SW480 (cell line): ENCODE results near the gene C14orf93.

Experiments used
- DNase-seq: peaks from one replicate; pipeline ENCODE4 v3.0.0-alpha.2; 2016; ENCODE audit warnings: low spot score

Gene C14orf93

DNA sequence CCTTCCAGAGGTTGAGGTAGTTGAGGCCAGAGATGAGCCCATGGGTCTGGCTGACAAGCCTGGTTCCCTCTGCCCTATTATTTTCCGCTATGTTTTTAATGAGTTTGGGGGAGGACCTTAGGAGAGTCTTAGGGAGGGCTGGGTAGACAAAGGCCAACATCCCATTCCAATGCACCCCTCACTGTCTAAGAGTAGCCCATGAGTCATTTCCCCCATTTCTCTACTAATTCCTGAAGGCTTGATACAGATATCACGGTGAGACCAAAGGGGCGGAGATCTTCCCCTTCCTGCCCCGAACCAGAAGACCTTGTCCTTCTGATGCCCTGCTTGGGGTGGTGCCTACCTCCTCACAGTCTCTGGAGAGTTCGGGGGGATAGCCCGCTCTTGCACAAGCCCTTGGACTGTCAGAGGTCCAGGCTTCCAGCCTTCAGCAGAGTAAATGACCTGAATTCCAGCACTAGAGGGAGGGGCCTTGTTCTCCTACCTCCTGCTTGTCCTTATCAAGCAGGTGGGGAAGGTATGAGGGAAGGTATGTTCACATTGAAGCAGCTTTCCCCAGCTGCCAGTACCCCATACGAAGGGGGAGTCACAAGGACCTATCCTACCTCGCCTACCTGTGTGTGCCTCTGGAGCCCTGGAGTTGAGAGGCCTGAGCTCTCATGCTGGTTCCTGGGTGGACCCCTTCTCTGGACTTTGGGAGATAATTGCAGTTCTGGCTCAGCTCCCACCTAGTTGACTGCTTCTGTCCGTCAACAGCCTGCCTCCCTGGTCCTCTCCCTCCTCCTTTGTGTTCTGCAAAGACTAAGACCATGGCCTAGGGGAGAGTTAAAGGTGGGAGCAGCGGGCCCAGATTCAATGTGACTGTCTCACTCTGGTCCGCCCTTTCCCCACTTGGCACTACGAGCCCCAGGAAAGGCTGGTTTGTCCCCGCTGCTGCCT is 35.7 kb upstream of the C14orf93 start:
- DNase-seq: no peak

DNA sequence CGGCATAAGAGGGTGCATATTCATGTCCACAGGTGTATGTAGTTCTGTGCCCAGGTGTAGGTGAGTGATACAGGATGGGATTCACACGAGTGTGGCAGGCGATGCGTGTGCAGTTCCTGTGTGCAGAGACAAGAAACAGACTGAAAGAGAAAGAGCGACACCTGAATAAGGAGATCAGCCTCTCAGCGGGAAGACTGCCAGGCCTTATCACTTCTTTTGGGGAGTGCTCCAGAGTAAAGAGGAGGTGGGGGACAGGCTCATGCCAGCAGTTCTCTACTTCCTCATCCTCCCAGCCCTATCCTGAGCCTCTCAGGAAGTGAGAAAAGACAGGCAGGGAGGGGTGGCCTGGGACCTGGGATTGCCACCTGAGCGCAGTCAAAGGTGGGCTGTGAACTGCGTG is 34.9 kb upstream of the C14orf93 start:
- no peak for DNase-seq

DNA sequence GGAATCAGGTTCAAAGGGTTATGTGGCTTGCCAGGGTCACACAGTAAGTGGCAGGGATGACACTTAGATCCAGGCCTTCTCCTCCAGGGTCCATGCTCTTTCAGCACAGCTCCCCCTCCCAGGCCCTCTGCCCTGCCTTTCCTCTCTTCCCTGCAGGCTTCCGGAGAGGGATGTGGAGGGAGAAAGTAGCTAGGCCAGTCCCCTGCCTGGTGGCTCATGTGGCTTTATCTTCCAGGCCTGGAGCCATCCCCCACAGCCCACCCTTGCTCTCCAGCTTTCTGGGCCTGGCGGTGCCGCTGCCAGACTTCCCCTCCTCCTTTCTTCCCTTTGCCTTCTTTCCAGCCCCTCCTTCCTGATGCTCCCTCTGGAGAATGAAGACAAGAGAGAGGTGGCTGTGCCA is 33.8 kb upstream of the C14orf93 start:
- DNase-seq: no peak

DNA sequence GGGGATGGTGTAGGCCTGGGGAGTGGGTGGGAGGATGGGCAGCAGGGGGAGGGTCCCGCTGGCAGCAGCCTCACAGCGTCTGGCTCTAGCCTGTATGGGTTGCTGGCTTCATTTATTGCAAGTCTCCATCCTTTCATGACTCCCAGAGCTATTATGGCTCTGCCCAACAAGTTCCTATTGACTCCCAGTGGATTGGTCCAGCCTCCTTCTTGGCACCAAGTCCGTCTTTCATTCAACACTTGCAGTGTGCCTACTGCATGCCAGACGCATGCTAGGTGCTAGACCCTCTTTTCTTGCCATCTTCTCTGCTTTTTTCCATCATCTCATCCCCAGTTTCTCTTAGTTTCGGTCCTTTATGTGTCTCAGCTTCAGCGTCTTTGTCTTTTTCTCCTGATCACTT is 33.2 kb upstream of the C14orf93 start:
- no peak for DNase-seq

- DNase-seq: no peak
These were observed 32.4 kb upstream of the C14orf93 start, which contains the start of gene PSMB11 for GRCh38 chr14:23042162-23042965. PSMB11 (plus strand) TSS chr14:23042212; CDS start chr14:23042226, 14 bp downstream.

- DNase-seq: no peak
These were observed 31.8 kb upstream of the C14orf93 start for GRCh38 chr14:23041729-23042128.

DNA sequence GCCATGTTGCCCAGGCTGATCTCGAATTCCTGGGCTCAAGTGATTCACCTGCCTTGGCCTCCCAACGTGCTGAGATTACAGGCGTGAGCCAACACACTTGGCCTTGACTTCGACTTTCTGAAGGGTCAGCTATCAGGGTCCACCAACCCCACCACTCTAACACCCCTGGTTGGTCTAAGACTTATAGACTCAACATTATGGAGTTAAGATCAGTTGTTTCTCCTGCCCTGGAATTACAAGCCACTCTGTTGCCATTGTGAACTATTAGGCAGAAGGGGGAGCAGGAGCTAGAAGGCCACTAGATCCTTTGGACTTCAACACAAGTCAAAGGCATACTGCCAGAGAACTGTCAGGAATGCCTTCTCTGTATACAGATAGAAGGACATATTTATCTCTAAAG is 30.2 kb upstream of the C14orf93 start:
- DNase-seq: no peak

GRCh38 chr14:23035303-23036144 is 25.6 kb upstream of the C14orf93 start:
- no peak for DNase-seq

- DNase-seq: peak; percentile 96
These were observed 24.8 kb upstream of the C14orf93 start, which contains the start of gene PSMB5 for GRCh38 chr14:23034498-23035302. PSMB5 (minus strand) TSS chr14:23034900; CDS start chr14:23034881, 19 bp downstream.

DNA sequence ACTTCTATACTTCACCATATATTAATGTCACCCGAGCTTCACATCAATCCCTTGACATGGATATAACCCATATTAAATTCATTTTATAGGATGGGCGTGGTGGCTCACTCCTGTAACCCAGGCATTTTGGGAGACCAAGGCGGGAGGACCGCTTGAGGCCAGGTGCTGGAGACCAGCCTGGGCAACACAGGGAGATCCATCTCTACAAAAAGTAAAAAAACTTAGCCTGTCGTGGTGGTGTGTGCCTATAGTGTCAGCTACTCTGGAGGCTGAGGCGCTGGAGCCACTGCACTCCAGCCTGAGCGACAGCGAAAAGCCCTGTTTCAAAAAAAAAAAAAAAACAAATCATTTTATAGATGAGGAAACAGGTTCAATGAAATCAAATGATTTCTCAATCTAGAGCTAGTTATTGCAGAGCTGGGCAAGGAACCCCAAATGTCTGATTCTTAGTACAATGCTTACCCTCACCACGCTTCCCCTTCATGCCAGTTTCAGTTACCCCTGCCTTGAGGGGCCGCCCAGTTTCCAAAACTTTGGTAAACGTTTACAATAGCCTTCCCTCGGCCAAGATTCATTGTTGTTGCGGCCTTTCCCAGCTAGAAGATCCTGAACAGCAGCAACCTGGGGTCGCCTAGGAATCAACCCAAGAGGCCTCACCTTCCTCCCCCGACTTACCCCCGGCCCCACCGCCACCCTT is 24.0 kb upstream of the C14orf93 start:
- no peak for DNase-seq

GRCh38 chr14:23033251-23033727 is 23.3 kb upstream of the C14orf93 start:
- DNase-seq: no peak

DNA sequence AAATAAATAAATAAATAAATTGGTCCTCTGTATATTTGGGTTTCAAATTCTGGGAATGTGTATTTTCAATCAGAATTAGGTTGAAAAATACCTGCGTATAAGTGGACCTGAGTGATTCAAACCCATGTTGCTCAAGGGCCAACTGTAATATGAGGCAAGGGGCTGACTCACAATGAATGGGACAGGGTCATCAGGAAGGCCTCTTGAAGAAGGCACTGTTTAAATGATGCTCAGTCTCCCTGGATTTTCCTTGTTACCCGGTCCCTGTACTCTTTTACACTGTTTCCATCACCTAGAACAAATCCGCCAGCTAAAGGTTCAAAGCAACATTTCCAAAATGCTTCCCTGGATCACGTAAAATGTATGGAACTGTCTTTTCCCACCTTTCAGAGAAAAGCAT is 21.0 kb upstream of the C14orf93 start:
- no peak for DNase-seq

GRCh38 chr14:23028799-23029198 is 18.9 kb upstream of the C14orf93 start:
- DNase-seq: no peak

GRCh38 chr14:23025151-23025814 is 15.3 kb upstream of the C14orf93 start:
- DNase-seq: peak; percentile 55

DNA sequence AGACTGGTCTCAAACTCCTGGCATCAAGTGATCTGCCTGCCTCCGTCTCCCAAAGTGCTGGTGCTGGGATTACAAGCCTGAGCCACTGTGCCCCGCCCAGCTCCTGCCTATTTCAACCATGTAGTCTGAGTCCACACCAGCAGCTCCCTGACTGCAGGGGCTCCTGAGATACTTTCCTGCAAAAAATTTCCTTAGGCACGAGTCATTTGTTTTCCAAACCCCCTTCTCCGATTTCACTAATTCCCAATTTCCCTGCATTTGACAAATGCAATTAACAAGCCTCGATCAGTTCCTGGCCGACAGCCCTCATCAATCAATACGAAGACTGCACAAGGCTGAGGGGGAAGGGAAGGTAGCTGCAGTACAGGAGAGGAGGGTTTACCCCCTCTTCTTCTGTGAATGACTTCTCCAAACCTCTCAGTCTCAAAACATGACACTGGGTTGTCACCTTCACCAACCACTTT is 14.7 kb upstream of the C14orf93 start:
- no peak for DNase-seq

GRCh38 chr14:23023795-23024152 is 13.8 kb upstream of the C14orf93 start:
- DNase-seq: no peak

DNA sequence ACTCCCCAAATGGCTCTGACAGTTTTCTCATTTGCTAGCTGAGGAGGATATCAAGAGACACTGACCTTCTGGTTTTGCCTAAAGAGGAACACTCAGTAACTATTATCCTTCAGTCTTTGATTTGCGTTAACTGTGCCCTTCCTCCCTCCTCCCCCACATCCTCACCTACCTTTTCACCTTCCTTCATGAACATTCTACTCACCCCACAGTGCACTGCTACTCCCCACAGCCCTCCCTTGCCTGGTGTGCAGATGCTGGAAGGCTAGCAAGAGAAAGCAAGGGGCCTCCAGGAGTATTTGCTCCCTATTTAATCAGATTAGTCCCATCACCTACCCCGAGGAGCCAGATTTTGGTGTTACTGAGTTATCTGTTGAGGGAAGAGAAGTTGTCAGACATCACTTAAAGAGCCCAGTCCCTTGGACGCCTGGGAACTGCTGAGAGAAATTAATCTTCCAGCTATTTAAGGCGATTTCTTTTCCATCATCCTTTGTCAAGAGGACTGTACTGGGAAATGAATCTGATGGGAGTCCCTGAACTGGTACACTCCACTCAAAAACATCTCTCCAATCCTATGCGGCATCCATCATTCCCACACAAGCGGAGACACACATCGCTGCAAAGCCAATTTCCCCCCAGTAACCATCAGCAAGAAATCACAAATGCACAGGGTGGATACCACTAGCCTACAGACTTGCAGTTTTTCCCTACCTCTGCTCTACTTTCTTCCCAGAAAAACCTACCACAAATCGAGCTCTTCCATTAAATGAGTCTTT is 13.3 kb upstream of the C14orf93 start:
- no peak for DNase-seq

DNA sequence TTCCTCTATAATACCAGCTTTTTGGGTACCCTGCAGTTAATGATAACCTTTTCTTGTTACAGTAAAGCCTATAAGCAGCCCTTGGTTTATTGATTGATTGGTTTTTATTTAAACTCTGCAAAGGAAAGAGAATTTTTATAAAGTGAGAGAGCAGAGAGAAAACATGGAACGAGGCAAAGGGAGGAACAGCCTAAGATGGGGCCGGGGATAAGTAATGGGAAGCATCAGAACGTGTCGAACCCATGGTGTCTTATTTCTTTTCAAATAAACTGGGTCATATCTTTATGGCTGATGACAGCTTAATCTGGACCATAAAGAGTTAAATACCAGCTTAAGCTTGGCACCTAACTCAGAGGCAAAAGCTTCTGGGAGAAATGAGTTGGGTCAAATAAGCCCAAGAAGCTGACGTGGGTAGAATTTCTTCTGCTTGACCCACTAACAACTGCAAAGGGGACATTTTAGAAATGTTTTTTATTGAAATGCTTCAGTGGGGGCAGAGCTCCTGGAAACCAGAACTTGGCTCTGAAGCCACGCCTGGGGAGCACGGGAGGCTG is 12.0 kb upstream of the C14orf93 start:
- no peak for DNase-seq

DNA sequence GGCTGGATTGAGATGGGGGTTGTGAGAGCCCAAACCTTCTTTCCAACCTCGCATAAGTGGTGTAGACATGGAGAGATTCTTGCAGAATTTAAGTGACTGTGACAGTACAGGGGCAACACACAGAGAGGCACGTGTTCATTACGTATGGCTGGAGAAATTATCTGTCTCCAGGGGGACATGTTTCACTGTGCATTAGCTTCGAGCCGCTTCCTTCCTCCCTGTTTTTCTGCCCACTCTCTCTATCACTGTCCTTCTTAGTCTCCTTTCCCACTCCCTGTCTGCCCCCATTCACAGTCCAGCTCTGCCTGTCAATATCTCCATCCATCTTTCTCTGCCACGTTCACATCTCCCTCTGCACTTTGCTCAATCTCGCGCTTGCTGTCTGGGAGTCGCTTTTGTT is 11.5 kb upstream of the C14orf93 start:
- DNase-seq: no peak
